Measurements from ENCODE around the gene SELENOP.

The SELENOP gene

DNA sequence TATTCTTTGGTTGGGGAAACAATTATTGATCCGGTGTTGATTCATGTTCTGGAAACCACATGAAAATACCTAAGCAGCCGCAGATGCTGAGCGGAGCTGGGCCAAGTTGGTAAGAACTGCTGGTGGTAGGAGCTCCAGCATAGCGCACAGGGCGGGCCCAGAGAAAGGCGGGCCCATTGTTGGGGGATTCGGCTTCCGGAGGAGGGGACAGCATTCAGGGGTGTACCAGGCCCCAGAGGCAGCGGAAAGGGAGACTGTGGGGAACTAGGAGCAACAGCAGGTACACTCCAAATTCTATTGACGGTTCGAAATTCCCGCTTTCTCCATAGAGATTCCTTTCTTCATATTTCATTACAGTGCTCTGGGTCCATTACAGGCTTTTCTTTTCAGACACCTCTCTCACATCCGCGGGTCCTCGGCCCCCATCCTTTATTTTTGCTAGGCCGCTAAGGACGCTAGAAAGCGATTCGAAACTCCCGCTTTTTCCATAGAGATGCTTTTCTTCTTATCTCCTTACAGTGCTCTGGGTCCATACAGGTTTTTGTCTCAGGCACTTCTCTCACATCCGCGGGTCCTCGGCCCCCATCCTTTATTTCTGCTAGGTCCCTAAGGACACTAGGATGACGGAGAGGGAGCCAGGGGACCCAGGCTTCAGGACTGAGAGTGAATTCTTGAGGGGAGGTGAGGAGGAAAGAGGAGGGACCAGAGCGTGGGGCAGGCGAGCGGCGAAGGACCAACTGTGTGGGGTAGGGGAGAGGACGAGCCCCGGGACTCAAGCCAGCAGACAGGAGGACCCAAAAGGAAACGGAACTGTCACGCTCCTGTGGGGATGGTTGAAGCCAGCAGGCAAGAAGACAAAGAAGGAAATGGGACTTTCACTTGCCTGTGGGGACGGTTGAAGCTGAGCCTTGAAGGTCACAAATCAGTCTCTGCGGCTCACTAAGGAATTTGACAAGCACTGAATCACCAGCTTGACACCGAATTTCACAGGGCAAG, 54.8 kb downstream of the SELENOP start, which contains the start of gene CCDC152:
Gene CCDC152 (plus strand): TSS at position 213 of the 996 bp plus-strand sequence. CDS start 2,304 bp downstream, outside the sequence.
- DNase-seq (ENCODE audit: low read depth, low spot score) = peak; percentile 71
- H3K4me3 ChIP-seq (ENCODE audit: low read length) = peak within 1 kb of the TSS; percentile 67

DNA sequence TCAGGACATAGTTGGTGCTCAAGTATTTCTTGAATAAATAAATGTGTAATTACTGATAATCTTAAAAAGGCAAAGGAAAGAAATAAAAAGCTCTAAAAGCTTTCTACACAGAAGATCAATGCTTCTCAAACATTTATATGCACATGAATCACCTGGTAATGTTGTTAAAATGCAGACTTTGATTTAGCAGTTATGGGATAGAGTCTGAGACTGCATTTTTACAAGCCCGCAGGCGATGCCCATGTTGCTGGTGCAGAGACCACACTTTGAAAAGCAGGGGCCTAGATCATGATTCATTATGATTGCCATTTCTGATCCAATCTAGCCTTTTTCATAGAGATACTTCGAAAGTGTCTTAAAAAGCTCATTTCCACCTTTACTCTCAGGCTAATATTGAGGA, 58.6 kb downstream of the SELENOP start:
- H3K4me3 ChIP-seq (ENCODE audit: low read length) = no peak overlapping the region
- no peak for DNase-seq (ENCODE audit: low read depth, low spot score)

DNA sequence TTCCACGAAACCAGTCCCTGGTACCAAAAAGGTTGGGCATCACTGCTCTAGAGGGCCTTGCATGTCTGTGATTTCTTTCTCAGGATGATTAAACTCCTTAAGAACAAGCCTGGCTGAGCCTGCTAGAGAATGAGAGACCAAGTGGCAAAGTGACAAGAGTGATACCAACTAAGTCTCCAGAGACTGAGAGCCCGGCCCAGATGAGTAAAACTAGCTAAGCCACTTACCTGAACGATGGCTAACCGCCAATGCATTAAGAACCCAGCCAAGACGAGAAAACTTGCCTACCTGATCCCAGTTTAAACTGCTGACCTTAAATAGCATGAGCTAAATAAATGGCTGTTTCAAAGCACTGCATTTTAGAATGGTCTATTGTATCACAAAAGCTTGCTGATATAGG, 60.6 kb downstream of the SELENOP start:
- H3K4me3 ChIP-seq (ENCODE audit: low read length) = no peak overlapping the region
- no peak for DNase-seq (ENCODE audit: low read depth, low spot score)

- no peak overlapping the region for H3K4me3 ChIP-seq (ENCODE audit: low read length)
- DNase-seq (ENCODE audit: low read depth, low spot score) = no peak
Observed at GRCh38 chr5:42750507-42750906, 61.2 kb downstream of the SELENOP start.

All from Jurkat, Clone E6-1 (cell line).